A673 (cell line): ENCODE results near the gene ADAM17. TPM values are rescaled to one million over a fixed set of nuclear protein-coding genes. Genes with fewer than 3 reads are reported as not detected.

Source experiments
- BruUV-seq: library from RNA; stranded (reverse); fragments of 400-500 nt; replicated peaks from 2 replicates; lab custom pipeline; 2021; lab: Mats Ljungman, UMichigan
- CTCF ChIA-PET: fragments of 300-600 bp; sonication (Branson Sonifier 250); formaldehyde crosslinking; loops from one replicate; lab custom pipeline; 2022; ENCODE audit warnings: antibody characterized with exemption; lab: Charles Lee
- POLR2A ChIA-PET: fragments of 300-600 bp; sonication (Branson Sonifier 250); formaldehyde crosslinking; loops from one replicate; lab custom pipeline; 2022; ENCODE audit warnings: antibody characterized with exemption; ENCODE audit not compliant: low non-redundant PET; lab: Charles Lee
- DNase-seq: peaks from one replicate; pipeline ENCODE4 v3.0.0-alpha.2; 2015; ENCODE audit warnings: low spot score
- H3K27ac ChIP-seq: fragments of 200-600 bp; sonication (generic); 2 replicates; pipeline ENCODE4 v1.5.1; 2016; ENCODE audit warnings: mixed run types, low read depth, mild to moderate bottlenecking, mixed read lengths, antibody characterized with exemption, low read length; ENCODE audit not compliant: poor library complexity, severe bottlenecking
- H3K27me3 ChIP-seq: fragments of 200-600 bp; sonication (generic); replicated peaks from 2 replicates; pipeline ENCODE4 v1.6.1; 2017; ENCODE audit warnings: mixed run types, low read depth, mild to moderate bottlenecking, mixed read lengths, antibody characterized with exemption, low read length; ENCODE audit not compliant: insufficient read depth, poor library complexity
- H3K36me3 ChIP-seq: fragments of 200-600 bp; sonication (generic); 2 replicates; pipeline ENCODE4 v1.6.1; 2016; ENCODE audit warnings: mixed run types, mild to moderate bottlenecking, mixed read lengths, antibody characterized with exemption, low read length; ENCODE audit not compliant: insufficient read depth, poor library complexity, severe bottlenecking
- H3K4me1 ChIP-seq: fragments of 200-600 bp; sonication (generic); 2 replicates; pipeline ENCODE4 v1.6.1; 2017; ENCODE audit warnings: mixed run types, mild to moderate bottlenecking, mixed read lengths, antibody characterized with exemption, low read length; ENCODE audit not compliant: insufficient read depth, poor library complexity, severe bottlenecking
- H3K4me3 ChIP-seq: fragments of 200-600 bp; sonication (generic); 2 replicates; pipeline ENCODE4 v1.5.1; 2016; ENCODE audit warnings: low read depth, mixed run types, mild to moderate bottlenecking, mixed read lengths, low read length; ENCODE audit not compliant: poor library complexity, severe bottlenecking
- H3K9me3 ChIP-seq: fragments of 200-600 bp; sonication (generic); 2 replicates; pipeline ENCODE4 v1.6.1; 2016; ENCODE audit warnings: mixed run types, low read depth, mild to moderate bottlenecking, mixed read lengths, antibody characterized with exemption, low read length; ENCODE audit not compliant: poor library complexity, severe bottlenecking
- CTCF ChIP-seq: fragments of 300-800, 200-600 bp; sonication (generic); conservative IDR thresholded peaks from 2 replicates; pipeline ENCODE4 v1.5.1; 2017; ENCODE audit warnings: low read depth, mild to moderate bottlenecking, antibody characterized with exemption, low read length, moderate library complexity, mixed read lengths
- EZH2 ChIP-seq: fragments of 200-600 bp; sonication (generic); IDR thresholded peaks from 2 replicates; pipeline ENCODE4 v1.6.1; 2017; ENCODE audit warnings: borderline replicate concordance, low read depth, mild to moderate bottlenecking, mixed read lengths, antibody characterized with exemption, low read length; ENCODE audit not compliant: poor library complexity, severe bottlenecking
- intact Hi-C: fragments of 100-400 bp; cut with micrococcal nuclease; formaldehyde crosslinking; loops from one replicate; pipeline ENCODE4 v1.10.0; 2022; ENCODE audit not compliant: unreplicated experiment
- total RNA-seq: library from RNA; stranded (reverse); gene quantifications from 2 replicates; pipeline ENCODE4 v1.2.3, GENCODE V29; 2021

Gene ADAM17
- total RNA-seq, 1 experiment from 2014 or later = 40.1 TPM

GRCh38 chr2:9460441-9461017, 95.1 kb downstream of the ADAM17 start:
- Histone ChIP-seq H3K36me3 (peaks cover 22% of the 10 kb centered on the region), H3K27ac (no peak overlapping the region), H3K4me3 (no peak overlapping the region), H3K4me1 (no peaks in the 10 kb centered on the region), H3K27me3 (no peaks in the 10 kb centered on the region), H3K9me3 (no peaks in the 10 kb centered on the region)
- ChIA-PET CTCF (no interaction called here), POLR2A (no interaction called here)
- TF ChIP-seq CTCF (no peak), EZH2 (no peak)
- no TSS peak for BruUV-seq
- no peak for DNase-seq
- intact Hi-C loops = no loop called here

GRCh38 chr2:9451231-9451630, 104.4 kb downstream of the ADAM17 start:
- no TSS peak for BruUV-seq
- CTCF ChIA-PET = no interaction called here

DNA sequence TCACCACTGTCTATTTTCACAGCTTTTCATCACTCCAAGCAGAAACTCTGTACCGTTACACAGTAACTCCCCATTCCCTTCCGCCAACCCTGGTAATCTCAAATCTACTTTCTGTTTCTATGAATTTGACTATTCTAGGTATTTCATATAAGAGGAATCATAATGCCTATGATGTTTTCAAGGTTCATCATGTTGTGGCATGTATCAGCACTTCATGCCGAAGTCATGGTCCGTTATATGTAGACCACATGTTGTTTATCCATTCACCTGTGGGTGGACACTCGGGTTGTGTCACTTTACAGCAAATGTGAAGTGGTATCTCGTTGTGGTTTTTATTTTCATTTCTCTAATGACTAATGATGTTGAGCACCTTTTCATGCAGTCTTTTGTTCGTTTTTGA, 110.5 kb downstream of the ADAM17 start:
- H3K9me3 ChIP-seq = no peaks in the 10 kb centered on the region
- H3K4me1 ChIP-seq = no peaks in the 10 kb centered on the region
- no peak overlapping the region for H3K4me3 ChIP-seq
- no peak for TF ChIP-seq EZH2
- no peak for TF ChIP-seq CTCF
- no peaks in the 10 kb centered on the region for H3K27me3 ChIP-seq
- BruUV-seq = no TSS peak
- POLR2A ChIA-PET = no interaction called here
- H3K27ac ChIP-seq = no peak overlapping the region
- intact Hi-C loops = no loop called here
- CTCF ChIA-PET = no interaction called here
- H3K36me3 ChIP-seq = peaks cover 43% of the 10 kb centered on the region
- no peak for DNase-seq

More at GRCh38 chr2:9451231-9451630, 104.4 kb downstream of the ADAM17 start:
- H3K27me3 ChIP-seq = no peaks in the 10 kb centered on the region
- peaks cover 30% of the 10 kb centered on the region for H3K36me3 ChIP-seq
- H3K4me1 ChIP-seq = no peaks in the 10 kb centered on the region
- TF ChIP-seq EZH2 (no peak), CTCF (no peak)
- no peak for DNase-seq
- no peak overlapping the region for H3K4me3 ChIP-seq
- no peak overlapping the region for H3K27ac ChIP-seq
- no peaks in the 10 kb centered on the region for H3K9me3 ChIP-seq
- POLR2A ChIA-PET = no interaction called here
- intact Hi-C loops = no loop called here
